HCT116 (cell line): Measurements from ENCODE around the gene RBM38. TPM values are rescaled to one million over a fixed set of nuclear protein-coding genes. Genes with fewer than 3 reads are reported as not detected.

Experiments
- total RNA-seq: library from RNA; stranded (reverse); gene quantifications from one replicate; pipeline ENCODE4 v1.2.1, GENCODE V29; 2021; ENCODE audit not compliant: unreplicated experiment

RBM38 gene
- total RNA-seq, 1 experiment from 2014 or later = 36.2 TPM

Other genes starting within 250 kb of the RBM38 start
- gene BMP7, start 124.8 kb upstream of the RBM38 start, total RNA-seq = 7.0 TPM
- gene SPO11, start 61.6 kb upstream of the RBM38 start, total RNA-seq = not detected
- 46.3 TPM for gene RAE1, start 40.1 kb upstream of the RBM38 start, total RNA-seq
- gene CTCFL, start 133.7 kb downstream of the RBM38 start, total RNA-seq = 0.34 TPM
- gene PCK1, start 169.7 kb downstream of the RBM38 start, total RNA-seq = 0.49 TPM
- not detected for gene ZBP1, start 229.0 kb downstream of the RBM38 start, total RNA-seq